HG03457 (cell line): ENCODE results near the gene TMEM203.
"Not testable (repeated sequence)": the region's sequence is repeated elsewhere in the genome, so short reads cannot be mapped to it uniquely, and the experiment has no call there.

Source experiments
- ATAC-seq: cut with Tn5 transposase; IDR thresholded peaks from one replicate; pipeline ENCODE4 v1.9.1; 2021; ENCODE audit warnings: moderate number of reproducible peaks; ENCODE audit not compliant: unreplicated experiment

The TMEM203 gene

DNA sequence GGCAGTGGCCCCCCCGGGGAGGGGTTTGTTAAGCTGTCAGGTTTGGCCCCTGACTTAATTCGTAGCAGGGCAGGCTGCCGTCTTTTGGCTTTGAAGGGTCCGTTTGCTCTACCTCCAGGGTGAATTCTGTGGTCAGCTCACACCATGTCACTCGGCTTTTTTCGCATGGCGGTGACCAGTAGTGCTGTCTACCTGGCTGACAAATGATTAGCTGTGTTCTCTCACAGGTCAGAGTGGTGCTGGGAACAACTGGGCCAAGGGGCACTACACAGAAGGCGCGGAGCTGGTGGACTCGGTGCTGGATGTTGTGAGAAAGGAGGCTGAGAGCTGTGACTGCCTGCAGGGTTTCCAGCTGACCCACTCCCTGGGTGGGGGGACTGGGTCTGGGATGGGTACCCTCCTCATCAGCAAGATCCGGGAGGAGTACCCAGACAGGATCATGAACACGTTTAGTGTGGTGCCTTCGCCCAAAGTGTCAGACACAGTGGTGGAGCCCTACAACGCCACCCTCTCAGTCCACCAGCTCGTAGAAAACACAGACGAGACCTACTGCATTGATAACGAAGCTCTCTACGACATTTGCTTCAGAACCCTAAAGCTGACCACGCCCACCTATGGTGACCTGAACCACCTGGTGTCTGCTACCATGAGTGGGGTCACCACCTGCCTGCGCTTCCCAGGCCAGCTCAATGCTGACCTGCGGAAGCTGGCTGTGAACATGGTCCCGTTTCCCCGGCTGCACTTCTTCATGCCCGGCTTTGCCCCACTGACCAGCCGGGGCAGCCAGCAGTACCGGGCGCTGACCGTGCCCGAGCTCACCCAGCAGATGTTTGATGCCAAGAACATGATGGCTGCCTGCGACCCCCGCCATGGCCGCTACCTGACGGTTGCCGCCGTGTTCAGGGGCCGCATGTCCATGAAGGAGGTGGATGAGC lies 37.1 kb upstream of the TMEM203 start:
- ATAC-seq, result no peak

- peak; percentile 4 for ATAC-seq
Observed at GRCh38 chr9:137241490-137242268, 36.2 kb upstream of the TMEM203 start.

DNA sequence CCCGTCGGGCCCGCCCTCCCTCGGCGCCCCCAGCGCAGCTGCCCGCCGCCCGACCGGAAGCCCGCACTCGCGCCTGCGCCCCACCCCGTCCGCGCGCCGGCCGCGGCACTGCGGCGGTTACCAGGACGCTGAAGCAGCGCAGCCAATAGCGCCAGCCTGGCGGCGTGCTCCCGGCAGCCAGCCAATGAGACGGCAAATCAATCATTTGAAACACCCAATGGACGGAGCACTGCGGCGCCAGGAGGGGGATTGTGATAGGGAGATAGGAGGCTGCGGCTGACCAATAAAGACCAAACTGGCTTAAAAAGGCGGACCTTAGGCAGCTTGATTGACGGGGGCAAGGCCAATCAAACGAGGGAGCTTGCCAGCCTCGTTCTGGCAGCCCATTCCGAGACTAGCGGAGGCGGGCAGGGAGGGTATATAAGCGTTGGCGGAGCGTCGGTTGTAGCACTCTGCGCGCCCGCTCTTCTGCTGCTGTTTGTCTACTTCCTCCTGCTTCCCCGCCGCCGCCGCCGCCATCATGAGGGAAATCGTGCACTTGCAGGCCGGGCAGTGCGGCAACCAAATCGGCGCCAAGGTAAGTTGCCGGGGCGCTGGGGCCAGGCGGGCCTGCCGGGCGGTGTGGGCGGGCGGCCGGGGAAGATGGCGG lies 35.5 kb upstream of the TMEM203 start, which contains the start of gene TUBB4B:
TSS of gene TUBB4B (plus strand) at position 447 of the 649 bp plus-strand sequence. CDS start at position 521, 74 bp downstream.
- ATAC-seq, result peak; percentile 58

GRCh38 chr9:137240318-137240840 lies 34.9 kb upstream of the TMEM203 start:
- ATAC-seq, result peak; percentile 14

DNA sequence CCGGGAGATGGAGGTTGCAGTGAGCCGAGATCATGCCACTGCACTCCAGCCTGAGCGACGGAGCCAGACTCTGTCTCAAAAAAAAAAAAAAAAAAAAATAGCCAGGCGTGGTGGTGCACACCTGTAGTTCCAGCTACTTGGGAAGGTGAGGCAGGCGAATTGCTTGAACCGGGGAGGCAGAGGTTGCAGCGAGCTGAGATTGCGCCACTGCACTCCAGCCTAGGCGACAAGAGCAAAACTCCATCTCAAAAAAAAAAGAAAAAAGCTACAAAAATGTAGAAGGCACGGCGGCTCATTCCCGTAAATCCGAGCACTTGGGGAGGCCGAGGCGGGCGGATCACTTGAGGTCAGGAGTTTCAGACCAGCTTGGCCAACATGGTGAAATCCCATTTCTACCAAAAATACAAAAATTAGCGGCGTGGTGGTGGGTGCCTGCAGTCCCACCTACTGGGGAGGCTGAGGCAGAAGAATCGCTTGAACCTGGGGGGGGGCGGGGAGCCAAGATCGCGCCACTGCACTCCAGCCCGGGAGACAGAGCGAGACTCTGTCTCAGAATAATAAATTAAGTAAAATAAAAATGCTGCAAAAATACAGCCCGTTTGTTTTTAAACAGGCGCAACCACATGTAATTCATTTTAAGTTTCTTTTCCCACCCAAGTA lies 34.2 kb upstream of the TMEM203 start:
- not testable (repeated sequence) for ATAC-seq

DNA sequence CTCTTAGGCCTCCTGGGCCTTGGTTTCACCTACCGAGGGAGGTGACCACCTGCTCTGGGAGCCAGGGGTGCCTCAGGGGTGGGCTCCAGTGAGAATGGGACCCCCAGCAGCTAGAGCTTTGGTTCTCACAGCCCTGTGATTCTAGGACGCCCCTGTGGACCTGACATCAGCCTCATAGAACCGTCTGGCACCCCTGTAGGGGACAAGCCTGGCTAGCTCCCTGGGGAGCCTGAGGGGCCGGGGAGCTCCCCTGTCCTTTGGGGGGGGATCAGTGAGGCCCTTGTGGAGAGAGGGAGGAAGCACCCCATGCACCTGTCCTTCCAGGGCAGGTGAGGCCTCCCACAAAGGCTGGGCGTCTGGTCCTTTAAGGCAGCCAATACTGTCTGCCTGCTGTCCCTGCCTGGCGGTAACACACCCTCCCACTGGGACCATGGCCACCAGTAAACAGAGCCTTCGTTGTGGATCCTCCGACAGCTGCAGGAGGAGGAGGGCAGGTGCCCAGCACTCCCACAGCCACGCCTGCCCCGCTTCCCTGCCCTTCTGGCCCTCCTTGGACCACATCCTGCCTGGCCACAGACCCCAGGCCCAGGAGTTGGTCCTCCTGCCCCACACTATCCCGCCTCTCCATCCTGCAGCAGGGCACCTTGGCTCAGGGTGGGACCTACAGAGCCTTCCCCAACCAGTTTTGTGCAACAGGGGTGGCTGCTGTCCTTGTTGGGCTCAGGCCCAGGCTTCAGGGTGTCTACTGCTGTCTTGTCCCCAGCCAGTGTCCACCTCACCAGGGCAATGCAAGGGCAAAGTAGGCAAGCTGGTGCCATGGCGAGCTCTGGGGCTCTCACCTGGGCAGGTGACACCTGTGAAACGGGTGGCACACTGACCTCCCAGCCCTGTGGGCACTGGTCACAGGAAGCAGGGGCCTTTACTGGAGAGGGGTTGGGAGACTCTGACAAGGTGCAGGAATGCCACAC lies 32.6 kb upstream of the TMEM203 start:
- no peak for ATAC-seq

- no peak for ATAC-seq
Observed at GRCh38 chr9:137236936-137237421, 31.5 kb upstream of the TMEM203 start.

- no peak for ATAC-seq
Observed at GRCh38 chr9:137236238-137236935, 30.9 kb upstream of the TMEM203 start.

- no peak for ATAC-seq
Observed at GRCh38 chr9:137235424-137236237, 30.2 kb upstream of the TMEM203 start.

DNA sequence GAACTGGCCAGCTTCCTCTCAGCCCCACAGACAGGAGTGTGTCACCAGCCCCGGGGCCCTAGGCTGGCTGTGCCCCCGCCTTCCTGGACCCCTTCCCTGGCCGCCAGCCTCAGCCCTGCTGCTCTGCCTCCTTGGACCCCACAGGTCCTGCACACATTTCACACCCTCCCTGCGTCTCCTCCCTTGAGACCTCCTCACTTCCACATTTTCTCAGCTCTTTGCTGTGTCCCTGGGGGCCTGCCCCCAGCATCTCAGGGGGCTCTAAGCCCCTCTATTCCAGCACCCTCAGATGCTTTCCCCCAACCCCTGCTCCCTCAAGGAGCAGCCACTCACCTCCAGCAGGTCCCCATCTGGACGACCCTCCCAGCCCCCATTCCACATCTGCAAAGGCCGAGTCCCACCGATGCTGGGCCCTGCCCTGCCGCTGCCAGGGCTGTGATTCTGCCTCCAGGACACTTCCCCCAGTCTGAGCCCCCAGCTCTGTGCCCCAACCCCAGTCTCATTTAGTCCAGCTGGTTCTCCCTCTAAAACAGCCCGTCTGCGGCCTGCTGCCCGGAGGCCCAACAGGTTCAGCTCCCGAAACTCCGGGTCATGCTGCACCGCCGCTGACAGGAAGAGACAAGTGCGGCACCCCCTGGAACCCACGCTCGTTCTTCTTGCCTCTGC lies 29.4 kb upstream of the TMEM203 start:
- no peak for ATAC-seq

- no peak for ATAC-seq
Observed at GRCh38 chr9:137234055-137234697, 28.7 kb upstream of the TMEM203 start.

DNA sequence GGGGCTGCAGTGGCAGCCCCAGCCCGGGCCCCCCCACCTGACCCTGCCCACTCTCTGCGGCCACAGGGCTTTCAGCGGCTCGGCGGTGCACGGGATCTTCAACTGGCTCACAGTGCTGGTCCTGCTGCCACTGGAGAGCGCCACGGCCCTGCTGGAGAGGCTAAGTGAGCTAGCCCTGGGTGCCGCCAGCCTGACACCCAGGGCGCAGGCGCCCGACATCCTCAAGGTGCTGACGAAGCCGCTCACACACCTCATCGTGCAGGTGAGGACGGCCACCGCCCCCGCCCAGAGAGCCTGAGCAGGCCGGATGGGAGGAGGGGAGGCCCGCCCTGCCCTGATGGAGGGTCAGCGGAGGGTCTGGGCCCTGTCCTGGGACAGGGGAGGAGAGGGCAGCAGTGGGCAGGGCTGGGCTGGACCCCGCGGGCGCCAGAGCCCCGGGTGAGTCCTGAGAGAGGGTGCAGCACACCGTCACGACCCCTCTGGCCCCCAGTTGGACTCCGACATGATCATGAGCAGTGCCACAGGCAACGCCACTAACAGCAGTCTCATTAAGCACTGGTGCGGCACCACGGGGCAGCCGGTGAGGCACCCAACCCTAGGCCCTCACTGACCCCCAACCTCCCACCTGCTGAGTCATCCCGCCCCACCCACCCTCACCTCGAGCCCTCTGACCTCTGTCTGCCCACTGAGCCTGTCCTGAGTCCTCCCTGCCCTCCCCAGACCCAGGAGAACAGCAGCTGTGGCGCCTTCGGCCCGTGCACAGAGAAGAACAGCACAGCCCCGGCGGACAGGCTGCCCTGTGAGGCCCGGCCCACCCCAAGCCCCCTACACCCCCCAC lies 27.9 kb upstream of the TMEM203 start:
- no peak for ATAC-seq

DNA sequence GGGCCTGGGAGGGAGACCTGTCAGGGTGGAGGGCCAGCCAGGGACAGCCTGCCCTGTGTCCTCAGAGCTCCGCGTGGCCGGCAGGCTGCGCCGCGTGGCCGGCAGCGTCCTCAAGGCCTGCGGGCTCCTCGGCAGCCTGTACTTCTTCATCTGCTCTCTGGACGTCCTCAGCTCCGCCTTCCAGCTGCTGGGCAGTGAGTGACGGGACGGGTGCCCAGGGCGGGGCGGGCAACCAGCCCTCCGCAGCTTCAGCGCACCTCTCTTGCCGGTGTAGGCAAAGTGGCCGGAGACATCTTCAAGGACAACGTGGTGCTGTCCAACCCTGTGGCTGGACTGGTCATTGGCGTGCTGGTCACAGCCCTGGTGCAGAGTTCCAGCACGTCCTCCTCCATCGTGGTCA lies 27.1 kb upstream of the TMEM203 start:
- no peak for ATAC-seq

DNA sequence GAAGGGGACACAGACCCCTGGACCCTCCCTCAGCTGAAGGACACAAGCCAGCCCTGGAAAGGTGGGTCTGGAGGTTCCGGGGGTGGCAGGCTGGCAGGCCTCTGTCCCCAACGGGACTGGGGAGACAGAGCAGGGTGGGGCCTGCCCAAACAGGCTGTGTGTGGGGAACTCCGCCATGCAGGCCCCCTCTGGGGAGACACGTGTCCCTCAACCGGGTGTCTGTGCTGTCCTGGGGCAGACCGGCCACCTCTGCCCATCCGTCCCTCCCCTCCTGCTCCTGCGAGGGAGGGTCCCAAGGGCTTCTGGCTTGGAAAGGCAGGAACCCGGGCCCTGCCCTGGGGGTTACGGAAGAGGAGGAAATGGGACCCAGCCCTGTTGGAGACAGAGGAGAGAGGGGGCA lies 26.7 kb upstream of the TMEM203 start:
- ATAC-seq, result no peak

GRCh38 chr9:137231372-137232039 lies 26.1 kb upstream of the TMEM203 start:
- ATAC-seq, result no peak
